Loucy (cell line): ENCODE data around the gene SIPA1.

Experiments used
- EZH2phosphoT487 ChIP-seq: fragments of 200-600 bp; IDR thresholded peaks from 2 replicates; pipeline ENCODE4 v1.6.1; 2018; ENCODE audit warnings: antibody characterized with exemption, mild to moderate bottlenecking, moderate library complexity, borderline replicate concordance
- TF ChIP-seq, protein P1 (sequence below): fragments of 200-600 bp; sonication (generic); conservative IDR thresholded peaks from 2 replicates; pipeline ENCODE4 v1.5.1; 2014; ENCODE audit warnings: mild to moderate bottlenecking, antibody characterized with exemption, low read length

DNA sequence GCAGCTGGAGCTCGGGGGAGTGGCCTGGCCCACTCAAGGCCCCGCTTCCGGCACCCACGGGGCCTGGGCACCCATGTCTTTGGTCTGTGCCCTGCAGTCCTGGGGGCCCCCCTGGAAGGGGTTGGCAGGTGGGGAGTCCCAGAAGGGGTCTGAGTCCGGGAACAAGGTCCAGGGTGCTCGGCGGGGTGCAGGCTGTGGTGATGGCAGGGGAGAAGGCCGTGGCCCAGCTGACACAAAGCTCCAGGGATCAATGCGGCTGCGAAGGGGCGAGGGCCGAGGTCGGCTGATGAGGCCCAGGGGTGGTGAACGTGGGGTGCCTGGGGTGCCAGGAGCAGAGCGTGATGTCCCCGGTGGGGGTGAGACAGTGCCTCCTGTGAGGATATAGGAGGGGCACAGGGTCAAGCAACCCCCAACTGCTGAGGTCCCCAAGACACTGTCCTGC is 39.6 kb upstream of the SIPA1 start:
- TF ChIP-seq, protein P1, sequence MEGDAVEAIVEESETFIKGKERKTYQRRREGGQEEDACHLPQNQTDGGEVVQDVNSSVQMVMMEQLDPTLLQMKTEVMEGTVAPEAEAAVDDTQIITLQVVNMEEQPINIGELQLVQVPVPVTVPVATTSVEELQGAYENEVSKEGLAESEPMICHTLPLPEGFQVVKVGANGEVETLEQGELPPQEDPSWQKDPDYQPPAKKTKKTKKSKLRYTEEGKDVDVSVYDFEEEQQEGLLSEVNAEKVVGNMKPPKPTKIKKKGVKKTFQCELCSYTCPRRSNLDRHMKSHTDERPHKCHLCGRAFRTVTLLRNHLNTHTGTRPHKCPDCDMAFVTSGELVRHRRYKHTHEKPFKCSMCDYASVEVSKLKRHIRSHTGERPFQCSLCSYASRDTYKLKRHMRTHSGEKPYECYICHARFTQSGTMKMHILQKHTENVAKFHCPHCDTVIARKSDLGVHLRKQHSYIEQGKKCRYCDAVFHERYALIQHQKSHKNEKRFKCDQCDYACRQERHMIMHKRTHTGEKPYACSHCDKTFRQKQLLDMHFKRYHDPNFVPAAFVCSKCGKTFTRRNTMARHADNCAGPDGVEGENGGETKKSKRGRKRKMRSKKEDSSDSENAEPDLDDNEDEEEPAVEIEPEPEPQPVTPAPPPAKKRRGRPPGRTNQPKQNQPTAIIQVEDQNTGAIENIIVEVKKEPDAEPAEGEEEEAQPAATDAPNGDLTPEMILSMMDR, result no peak
- no peak for TF ChIP-seq EZH2phosphoT487
